Muscle layer of colon (tissue), 2 donors: ENCODE data around the gene AIP.
A peak's percentile ranks its signal among the peaks of the same experiment; 100 is the strongest.
"Not testable (repeated sequence)": the region's sequence is repeated elsewhere in the genome, so short reads cannot be mapped to it uniquely, and the experiment has no call there.

Source experiments
- H3K27ac ChIP-seq: one replicate; pipeline ENCODE4 v1.7.0; 2013; ENCODE audit warnings: low read depth, mild to moderate bottlenecking, low read length, moderate library complexity
- H3K27me3 ChIP-seq, 2 donors: one replicate each; pipeline ENCODE4 v1.7.0; 2013; ENCODE audit warnings: low read length in 2 of 2, mild to moderate bottlenecking in 2 of 2; ENCODE audit not compliant: insufficient read depth in 2 of 2, control insufficient read depth in 1 of 2
- H3K36me3 ChIP-seq: one replicate; pipeline ENCODE4 v1.7.0; 2013; ENCODE audit warnings: mild to moderate bottlenecking, low read length; ENCODE audit not compliant: insufficient read depth
- H3K4me1 ChIP-seq: one replicate; pipeline ENCODE4 v1.7.0; 2013; ENCODE audit warnings: mild to moderate bottlenecking, low read length; ENCODE audit not compliant: insufficient read depth
- H3K4me3 ChIP-seq, 2 donors: one replicate each; pipeline ENCODE4 v1.7.0; 2013; ENCODE audit warnings: low read length in 2 of 2, low read depth in 1 of 2, mild to moderate bottlenecking in 1 of 2, moderate library complexity in 1 of 2
- H3K9ac ChIP-seq: one replicate; pipeline ENCODE4 v1.7.0; 2013; ENCODE audit warnings: low read length
- H3K9me3 ChIP-seq: one replicate; pipeline ENCODE4 v1.7.0; 2013; ENCODE audit warnings: mild to moderate bottlenecking, low read length
- donor health status: abdominal sarcoma.
- donor health status: Adenocarcinoma of cecum.

The AIP gene

GRCh38 chr11:67477344-67478050 lies 5.3 kb upstream of the AIP start:
- not testable (repeated sequence) for H3K36me3 ChIP-seq, H3K4me1 ChIP-seq, H3K9ac ChIP-seq, H3K9me3 ChIP-seq, H3K27ac ChIP-seq, H3K4me3 ChIP-seq, H3K27me3 ChIP-seq

- peak overlapping the region; percentile 71 for H3K27ac ChIP-seq
- no peaks in the 10 kb centered on the region for H3K9me3 ChIP-seq
- no peak overlapping the region for H3K9ac ChIP-seq
- H3K4me1 ChIP-seq: peaks cover 21% of the 10 kb centered on the region
- H3K27me3 ChIP-seq: no peaks in the 10 kb centered on the region
- H3K36me3 ChIP-seq: no peaks in the 10 kb centered on the region
- H3K4me3 ChIP-seq: peak overlapping the region; percentile 30 to 71
Observed at GRCh38 chr11:67482275-67482826, 475 bp upstream of the AIP start.

GRCh38 chr11:67483831-67484665 lies 1.2 kb downstream of the AIP start:
- H3K4me3 ChIP-seq: peak overlapping the region; percentile 30 to 71
- peaks cover 8% of the 10 kb centered on the region for H3K36me3 ChIP-seq
- no peak overlapping the region for H3K27ac ChIP-seq
- H3K27me3 ChIP-seq: no peaks in the 10 kb centered on the region
- no peaks in the 10 kb centered on the region for H3K9me3 ChIP-seq
- no peak overlapping the region for H3K9ac ChIP-seq
- peaks cover 21% of the 10 kb centered on the region for H3K4me1 ChIP-seq

GRCh38 chr11:67484847-67485311 lies 2.1 kb downstream of the AIP start:
- Histone ChIP-seq H3K4me1 (peaks cover 21% of the 10 kb centered on the region), H3K9ac (no peak overlapping the region), H3K36me3 (peaks cover 12% of the 10 kb centered on the region), H3K4me3 (no peak overlapping the region), H3K27ac (no peak overlapping the region), H3K9me3 (no peaks in the 10 kb centered on the region), H3K27me3 (no peaks in the 10 kb centered on the region)

- Histone ChIP-seq H3K4me1 (peaks cover 21% of the 10 kb centered on the region), H3K36me3 (peaks cover 22% of the 10 kb centered on the region)
- not testable (repeated sequence) for H3K4me3 ChIP-seq, H3K27me3 ChIP-seq, H3K27ac ChIP-seq, H3K9ac ChIP-seq, H3K9me3 ChIP-seq
Observed at GRCh38 chr11:67485873-67486361, 3.1 kb downstream of the AIP start.

GRCh38 chr11:67486481-67487195 lies 3.8 kb downstream of the AIP start:
- Histone ChIP-seq H3K9me3 (no peaks in the 10 kb centered on the region), H3K4me1 (peaks cover 21% of the 10 kb centered on the region), H3K9ac (no peak overlapping the region), H3K4me3 (no peak overlapping the region), H3K36me3 (peaks cover 25% of the 10 kb centered on the region), H3K27ac (no peak overlapping the region), H3K27me3 (no peaks in the 10 kb centered on the region)

GRCh38 chr11:67489203-67489884 lies 6.5 kb downstream of the AIP start:
- H3K9me3 ChIP-seq: no peaks in the 10 kb centered on the region
- H3K27me3 ChIP-seq: no peaks in the 10 kb centered on the region
- no peak overlapping the region for H3K4me3 ChIP-seq
- peaks cover 9% of the 10 kb centered on the region for H3K4me1 ChIP-seq
- H3K9ac ChIP-seq: no peak overlapping the region
- H3K27ac ChIP-seq: no peak overlapping the region
- H3K36me3 ChIP-seq: peaks cover 25% of the 10 kb centered on the region

- no peak overlapping the region for H3K27ac ChIP-seq
- no peak overlapping the region for H3K9ac ChIP-seq
- H3K4me3 ChIP-seq: no peak overlapping the region
- H3K4me1 ChIP-seq: peaks cover 1% of the 10 kb centered on the region
- peaks cover 25% of the 10 kb centered on the region for H3K36me3 ChIP-seq
- no peaks in the 10 kb centered on the region for H3K27me3 ChIP-seq
- no peaks in the 10 kb centered on the region for H3K9me3 ChIP-seq
Observed at GRCh38 chr11:67489885-67490726, 7.3 kb downstream of the AIP start.

GRCh38 chr11:67490727-67491065 lies 7.9 kb downstream of the AIP start:
- Histone ChIP-seq H3K27me3 (no peaks in the 10 kb centered on the region), H3K4me3 (no peak overlapping the region), H3K4me1 (no peaks in the 10 kb centered on the region), H3K27ac (no peak overlapping the region), H3K9ac (no peak overlapping the region), H3K9me3 (no peaks in the 10 kb centered on the region), H3K36me3 (peaks cover 25% of the 10 kb centered on the region)

- no peaks in the 10 kb centered on the region for H3K9me3 ChIP-seq
- no peaks in the 10 kb centered on the region for H3K4me1 ChIP-seq
- H3K36me3 ChIP-seq: peaks cover 25% of the 10 kb centered on the region
- no peak overlapping the region for H3K9ac ChIP-seq
- H3K4me3 ChIP-seq: no peak overlapping the region
- H3K27me3 ChIP-seq: no peaks in the 10 kb centered on the region
- H3K27ac ChIP-seq: no peak overlapping the region
Observed at GRCh38 chr11:67491276-67492068, 8.6 kb downstream of the AIP start.
